HCEC 1CT (cell line): ENCODE results near the gene FYN.
"Not testable (repeated sequence)": the region's sequence is repeated elsewhere in the genome, so short reads cannot be mapped to it uniquely, and the experiment has no call there.

ENCODE experiments used
- DNase-seq: peaks from one replicate; pipeline ENCODE4 v3.0.0-alpha.2; 2017

The FYN gene

DNA sequence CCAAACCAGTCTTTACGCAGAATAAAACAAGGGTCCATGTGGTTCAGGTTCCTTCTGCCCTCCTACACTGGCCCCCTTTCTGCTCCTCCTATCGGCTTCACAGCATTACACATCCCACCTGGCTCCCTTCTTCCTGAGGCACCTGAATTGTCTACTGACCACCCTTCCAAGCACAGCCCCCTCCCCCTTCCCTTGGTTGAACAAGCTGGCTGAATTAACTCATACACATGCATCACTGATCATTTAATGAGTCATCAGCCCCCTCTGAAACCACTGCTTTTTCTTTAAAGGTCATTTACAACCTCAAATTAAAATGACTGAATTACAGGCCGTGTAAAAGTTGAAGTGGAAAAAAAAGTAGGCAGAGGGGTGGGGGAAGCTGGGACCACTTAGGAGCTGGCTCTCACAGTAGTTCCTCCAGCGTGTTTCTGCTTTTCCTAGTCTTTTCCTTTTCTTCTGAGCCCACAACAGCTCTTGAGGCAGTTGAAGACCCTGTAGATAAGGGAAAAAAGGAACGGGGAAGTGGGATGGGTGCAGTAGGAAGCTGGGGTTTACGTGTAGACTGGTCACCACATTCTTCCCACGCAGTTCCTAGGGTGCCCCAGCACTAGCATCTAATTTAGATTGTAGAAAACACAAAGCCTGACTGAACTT, 67.6 kb downstream of the FYN start:
- peak; percentile 60 for DNase-seq

DNA sequence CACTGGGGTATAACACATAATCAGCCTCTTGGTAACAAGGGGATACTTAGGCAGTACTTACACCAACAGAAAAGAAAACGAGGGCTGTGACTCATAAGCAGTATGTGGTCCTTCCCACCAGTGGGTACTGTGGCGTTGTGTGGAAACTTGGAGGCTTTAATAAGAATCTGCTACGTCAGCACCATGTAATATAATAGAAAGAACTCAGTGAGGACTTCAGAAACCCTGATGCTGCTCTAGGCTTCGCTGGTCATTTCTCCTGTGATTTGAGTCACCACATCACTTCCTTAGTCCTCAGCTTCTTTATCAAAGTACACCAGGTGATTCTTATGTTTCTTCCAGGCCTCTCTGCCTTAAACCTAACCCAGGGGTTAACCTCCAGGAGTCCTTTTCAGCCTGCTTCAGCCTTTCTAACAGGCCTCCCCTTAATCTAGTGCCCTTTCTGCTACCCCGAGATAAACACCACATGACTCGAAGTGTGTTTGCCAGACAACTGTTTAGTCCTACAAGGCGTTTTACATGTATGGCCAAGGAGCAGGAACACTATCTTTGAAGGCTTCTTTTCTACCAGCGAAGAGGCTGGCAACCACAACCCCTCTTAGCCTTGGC, 68.5 kb downstream of the FYN start:
- peak; percentile 71 for DNase-seq

DNA sequence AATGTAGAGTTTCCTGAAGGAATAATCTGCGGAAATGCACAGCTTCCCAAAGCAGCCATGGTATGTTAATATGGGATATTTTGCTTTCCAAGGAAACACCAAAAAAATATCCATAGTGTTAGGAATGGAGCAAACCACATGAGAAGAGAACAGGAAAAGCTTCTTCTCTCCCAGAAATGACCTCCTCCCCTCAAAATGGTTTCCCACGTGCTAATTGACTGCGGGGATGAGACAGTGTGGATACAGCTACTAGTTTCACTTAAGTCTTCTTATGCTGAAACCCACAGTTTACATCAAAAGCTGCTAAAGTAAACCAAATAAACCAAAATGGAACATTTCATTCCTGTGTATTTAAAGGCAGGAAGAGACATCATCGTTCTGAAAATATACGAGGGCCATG, 69.4 kb downstream of the FYN start:
- peak; percentile 30 for DNase-seq

DNA sequence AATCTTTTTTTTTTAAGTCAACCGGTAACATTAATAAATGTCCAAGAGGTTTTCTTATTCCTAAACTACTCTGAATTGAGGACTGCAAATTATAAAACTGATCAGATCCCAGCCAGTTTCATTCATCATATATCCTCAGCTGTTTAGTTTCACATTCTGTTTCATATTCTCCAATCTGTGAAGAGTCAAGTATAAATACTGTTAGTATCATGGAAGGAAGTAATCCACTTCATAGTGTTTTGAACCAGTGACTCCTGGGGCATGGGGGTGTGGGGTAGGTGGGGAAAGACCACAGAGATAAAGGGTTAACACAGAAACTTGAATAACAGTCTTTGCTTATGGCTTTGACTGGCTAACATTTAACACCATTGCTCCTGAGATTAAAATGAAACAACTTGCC, 69.9 kb downstream of the FYN start:
- no peak for DNase-seq

DNA sequence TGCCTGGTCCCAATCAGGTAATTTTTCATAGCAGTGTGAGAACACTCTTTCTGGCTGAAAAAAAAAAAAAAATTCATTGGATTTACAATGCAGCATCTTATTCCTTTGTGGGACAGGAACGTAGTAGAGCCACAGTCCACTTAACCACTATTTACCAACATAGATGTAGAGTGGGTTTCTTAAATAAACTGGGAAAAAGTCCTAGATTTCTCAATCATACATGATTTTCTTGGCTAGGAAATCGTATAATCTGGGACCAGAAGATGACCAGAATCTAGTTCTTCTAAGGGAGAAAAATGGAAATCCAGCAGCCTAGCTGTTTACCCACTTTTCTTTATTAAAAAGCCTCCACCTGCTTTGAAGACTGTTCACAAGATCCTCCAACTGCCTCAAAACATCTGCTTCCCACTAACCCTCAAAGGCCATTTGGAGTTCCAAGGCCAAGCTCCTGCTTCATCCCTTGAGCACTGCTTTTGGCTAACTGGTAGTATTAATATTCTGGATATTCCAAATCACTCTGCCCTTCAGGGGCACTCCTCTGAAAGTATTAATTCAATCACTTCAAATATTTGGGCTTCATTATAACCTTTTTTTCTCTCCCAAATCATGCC, 70.4 kb downstream of the FYN start:
- DNase-seq: no peak

DNA sequence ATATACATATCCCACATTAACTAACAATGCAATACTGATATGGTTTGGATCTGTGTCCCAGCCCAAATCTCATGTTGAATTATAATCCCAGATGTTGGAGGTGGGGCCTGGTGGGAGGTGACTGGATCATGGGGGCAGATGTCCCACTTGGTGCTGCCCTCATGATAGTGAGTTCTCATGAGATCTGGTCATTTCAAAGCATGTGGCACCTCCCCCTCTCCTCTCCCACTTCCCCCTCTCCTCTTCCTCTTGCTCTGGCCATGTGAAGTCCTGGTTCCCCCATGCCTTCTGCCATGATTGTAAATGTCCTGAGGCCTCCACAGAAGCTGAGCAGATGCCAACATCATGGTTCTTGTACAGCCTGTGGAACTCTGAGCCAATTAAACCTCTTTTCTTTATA, 71.2 kb downstream of the FYN start:
- no peak for DNase-seq

DNA sequence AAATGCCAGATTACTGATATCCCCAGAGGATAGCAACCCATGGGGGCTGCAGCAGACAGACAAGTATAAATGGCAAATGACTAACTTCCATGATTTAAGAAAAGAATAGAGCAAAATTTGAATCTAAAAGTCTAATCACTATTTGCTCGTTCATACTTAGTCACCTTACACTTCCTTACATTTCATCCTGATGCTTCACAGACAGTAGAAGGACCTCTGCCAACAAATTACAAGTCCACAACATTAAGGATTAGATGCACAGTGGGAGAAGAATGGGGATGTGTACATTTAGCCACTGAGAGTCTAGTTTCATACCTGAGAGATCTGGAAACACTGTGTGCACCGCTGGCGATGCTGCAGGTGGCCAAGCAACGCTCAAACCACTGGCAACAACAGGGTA, 72.4 kb downstream of the FYN start:
- DNase-seq: peak; percentile 53

DNA sequence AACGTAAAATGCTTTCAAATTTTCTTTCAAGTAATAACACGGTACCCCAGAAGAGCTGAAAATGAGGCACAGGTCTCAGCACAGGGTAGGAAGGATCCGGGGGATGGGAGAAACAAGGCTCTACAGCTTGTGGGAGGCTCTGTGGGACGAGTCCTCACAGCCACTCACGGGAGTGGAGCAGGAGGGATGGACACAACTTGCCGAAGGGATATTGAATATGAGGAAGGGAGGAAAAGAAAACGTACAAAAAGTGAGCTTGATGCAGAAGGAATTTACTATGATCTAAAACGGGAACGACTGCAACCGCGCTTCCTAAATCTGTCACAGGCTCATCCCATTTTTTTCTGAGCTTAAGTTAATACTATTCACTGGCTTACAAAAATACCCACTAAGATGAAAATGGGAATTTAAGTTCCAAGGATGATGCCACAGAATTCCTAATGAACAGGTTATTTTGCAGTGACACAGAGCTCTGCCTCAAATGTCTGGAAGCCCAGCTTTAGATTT, 72.9 kb downstream of the FYN start:
- DNase-seq: no peak

DNA sequence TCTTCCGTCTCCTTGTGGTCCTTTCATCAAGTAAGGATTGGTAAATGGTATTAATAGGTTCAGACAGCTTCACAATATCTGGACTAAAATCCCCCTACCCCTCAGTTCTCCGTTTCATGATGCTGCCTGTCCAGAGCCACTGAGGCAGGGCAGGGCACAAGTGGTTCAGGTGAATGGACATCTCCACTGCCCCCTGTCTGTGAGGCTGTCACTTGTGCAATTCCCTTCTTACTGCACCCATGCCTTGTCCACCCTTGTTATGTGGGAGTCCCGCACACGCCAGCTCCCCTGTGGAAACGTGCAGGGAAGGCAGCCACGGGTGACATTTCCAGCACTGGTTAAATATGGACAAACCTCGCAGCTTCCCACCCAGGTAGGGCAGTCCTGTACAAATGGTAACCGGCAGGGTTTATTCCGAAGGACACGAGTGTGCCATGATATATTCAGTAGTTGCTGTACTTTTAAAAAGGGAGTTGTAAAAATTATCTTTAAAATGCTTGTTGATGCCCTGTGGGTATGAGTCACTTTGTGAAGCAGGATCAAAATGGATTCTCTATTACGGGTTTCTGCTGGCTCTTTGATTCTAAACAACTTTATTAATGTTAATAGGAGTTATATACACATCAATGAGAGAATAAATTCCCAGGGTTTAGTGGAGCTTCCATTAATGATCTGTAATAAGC, 73.5 kb downstream of the FYN start:
- DNase-seq: no peak

DNA sequence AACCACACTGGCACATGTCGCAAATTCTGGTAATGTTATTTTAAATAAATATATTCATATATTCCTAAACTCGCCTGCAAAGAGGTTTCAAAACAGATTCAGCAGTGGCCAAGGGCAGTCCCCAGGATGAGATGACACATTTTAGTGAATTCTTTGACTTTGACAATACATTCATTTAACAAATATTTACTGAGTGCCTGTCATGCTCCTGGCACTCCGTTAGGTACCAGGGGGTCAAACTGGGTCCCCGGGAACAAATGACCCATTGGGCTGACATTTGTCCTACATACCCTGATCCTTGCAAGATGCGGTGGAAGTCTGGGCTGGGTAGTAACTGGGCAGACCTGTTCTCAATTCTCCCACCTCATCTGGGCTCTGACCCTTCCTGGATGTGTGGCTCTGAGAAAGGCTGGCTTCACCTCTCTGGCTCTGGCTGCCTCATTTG, 74.9 kb downstream of the FYN start:
- no peak for DNase-seq

DNA sequence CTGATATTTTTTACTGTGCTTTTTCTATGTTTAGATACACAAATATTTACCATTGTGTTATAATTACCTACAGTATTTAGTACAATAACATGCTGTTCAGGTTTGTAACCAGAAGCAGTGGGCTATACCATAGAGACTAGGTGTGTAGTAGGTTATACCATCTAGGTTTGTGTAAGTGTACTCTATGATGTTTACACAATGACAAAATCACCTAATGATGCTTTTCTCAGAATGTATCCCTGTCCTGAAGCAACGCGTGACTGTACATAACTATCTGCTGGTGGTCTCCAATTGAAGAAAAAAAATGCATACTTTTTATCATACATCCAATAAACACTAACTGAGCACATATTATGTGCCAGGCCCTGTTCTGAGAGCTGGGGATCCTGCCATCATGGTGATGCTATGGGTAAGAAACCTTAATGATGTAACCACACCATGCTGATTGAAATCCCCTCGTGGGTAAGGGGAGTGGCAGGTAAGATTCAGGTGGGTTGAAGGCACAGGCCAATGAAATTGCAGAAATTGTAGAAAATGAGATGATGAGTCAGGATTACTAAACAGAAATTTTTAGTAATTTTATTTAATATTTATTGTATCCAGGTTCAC, 76.8 kb downstream of the FYN start:
- no peak for DNase-seq

DNA sequence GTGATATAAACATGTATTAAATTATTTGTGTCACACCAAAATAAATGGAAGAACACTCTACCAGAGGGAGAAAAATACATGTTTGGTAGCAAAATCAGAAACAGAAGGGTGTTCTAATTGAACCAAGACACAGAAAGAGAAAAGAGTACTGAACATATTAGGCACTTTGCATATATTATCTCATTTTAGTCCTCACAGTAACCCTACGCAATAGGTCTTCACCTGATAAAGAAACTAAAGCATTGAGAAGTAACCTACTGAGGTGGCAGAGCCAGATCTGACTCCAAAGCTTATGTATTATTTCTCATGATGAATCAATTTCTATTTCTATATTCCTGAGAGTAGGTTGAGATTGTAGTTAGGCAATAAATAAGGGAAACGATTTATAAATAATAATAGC, 77.7 kb downstream of the FYN start:
- no peak for DNase-seq

DNA sequence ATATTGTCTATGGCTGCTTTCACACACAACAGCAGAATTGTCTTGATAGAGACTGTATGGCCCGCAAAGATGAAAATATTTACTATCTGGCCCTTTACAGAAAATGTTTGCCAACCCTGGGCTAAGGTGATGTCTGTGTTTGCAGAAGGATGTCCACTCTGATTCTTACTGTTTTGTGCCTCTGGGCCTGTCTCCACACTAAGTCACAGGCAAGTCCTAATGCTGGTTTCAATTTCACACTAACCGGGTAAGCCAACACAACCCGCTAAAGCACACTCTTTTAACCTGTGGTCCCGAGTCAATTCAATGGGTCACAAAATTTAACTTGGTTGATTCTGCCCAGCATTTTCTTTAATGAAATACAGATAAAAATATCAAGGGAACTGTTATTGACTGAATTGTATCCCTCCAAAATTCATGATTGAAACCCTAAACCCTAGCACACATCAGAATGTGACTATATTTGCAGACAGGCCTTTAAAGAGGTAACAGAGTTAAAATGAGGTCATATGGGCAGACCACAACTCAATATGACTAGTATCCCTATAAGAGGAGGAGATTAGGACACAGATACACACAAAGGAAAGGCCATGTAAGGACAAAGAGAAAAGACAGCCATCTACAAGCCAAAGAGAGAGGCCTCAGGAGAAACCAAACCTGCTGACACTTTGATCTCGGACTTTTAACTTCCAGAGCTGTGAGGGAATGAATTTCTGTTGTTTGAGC, 78.4 kb downstream of the FYN start:
- no peak for DNase-seq

DNA sequence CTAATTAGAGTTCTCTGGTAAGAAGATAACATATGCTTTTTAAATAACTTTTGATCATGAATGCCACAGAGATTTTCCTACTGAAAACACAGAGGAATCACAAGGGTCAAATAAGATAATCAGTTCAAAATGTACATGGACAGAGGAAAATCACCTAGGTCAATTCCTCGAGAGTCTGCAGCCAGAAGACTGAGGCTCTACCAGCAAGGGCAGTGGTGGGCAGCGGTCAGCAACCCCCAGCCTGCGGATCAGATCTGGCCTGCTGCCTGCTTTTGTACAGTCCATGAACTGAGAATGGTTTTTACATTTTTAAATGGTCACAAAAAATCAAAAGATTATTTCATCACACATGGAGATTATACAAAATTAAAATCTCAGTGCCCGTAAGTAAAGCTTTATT, 79.0 kb downstream of the FYN start:
- DNase-seq: no peak

DNA sequence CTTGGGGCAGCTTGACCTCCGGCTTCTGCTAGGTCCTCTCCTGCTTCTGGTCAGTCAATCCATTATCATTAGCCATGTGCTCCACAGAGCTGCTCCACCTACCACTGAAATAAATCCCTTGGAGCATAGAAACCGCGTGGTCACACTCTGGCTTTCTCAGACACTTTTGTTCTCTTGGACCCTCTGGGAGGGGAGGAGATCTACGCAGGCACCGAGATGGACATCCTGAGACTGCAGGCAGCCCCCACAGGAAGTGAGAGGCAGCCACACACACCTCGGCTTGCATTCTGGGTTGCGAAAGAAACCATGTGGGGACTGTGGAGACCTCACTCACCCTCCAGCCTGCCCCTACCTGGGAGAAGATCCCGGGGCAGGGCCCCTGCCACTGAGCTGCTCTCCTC, 79.5 kb downstream of the FYN start:
- no peak for DNase-seq

DNA sequence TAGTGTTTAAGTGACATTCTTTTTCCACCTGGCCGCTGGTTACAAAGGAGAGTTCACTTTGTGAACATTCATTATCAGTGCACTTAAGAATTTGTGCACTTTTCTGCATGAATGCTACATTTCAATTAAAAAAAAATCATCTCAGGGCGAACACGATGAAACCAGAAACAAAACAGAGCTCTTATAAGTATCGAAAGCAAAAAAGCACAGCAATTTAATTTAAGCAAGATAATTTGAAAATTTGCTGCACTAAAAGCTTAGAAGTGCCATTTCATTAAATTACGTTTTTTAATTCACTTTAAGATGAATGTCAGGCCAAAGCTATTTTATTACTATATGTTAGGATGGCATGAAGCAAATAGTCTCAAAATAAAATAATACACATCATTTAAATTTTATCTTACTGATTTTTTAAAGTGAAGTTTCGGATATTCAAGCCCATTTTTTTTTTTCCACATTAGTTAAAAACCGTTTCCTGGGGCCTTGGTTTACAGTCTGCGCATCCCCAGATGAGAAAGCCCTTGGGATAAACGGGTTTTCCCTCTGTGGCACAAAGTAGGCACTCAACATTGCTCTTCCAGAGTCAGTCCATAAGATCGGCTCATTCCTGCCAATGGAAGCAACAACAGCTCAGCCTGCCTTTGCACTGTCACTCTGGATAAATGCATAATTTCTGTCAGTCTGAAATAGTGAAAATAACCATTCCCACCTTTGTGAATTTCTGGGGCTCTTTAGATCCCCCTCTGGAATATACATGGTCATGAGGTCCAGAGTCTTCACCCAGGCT, 80.1 kb downstream of the FYN start:
- no peak for DNase-seq

DNA sequence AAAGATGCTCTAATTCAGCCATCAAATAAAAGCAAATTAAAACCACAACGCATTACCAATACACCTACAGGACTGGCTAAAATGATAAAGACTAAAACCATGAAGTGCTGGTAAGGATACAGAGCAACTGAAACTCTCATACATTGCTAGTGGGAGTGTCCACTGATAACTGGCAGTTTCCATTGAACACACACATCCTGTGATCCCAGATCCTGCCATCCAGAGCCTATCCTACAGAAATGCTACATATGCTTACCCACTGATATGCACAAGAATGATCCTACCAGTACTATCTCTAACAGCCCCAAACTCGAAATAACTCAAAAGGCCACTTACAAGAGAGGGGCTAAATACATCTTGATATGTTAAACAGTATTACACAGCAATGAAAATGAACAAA, 81.0 kb downstream of the FYN start:
- DNase-seq: no peak

DNA sequence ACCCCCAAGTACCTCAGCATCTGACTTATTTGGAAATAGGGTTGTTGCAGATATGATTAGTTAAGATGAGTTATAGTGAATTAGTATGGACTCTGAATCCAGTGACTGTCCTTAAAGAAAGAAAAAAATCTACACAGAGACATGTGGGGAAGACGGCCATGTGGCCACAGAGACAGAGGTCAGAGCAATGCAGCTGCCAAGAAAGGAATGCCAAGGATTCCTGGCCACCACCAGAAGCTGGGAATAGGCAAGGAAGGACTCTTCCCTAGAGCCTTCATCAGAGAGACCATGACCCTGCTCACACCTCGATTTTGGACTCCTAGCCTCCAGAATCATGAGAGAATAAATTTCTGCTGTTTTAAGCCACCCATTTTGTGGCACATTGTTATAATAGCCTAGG, 81.8 kb downstream of the FYN start:
- peak; percentile 45 for DNase-seq

DNA sequence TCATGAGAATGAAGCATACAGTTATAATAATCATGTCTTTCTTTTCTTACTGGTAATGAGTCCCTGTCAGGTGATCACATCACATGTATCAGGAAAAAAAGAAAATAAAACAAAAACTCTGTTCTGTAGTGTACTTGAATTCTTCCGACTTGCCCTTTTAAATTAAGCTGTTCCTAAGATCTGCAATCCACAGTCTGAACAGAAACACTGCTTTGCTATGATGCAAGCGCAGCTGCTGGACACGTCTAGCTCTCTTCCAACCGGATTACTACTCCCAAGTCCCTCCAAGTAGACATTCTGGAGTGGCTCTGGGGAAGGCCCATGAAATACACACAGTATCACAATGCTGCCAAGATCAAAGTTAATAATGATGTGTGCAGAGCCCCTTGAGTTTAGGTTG, 83.7 kb downstream of the FYN start:
- DNase-seq: no peak

DNA sequence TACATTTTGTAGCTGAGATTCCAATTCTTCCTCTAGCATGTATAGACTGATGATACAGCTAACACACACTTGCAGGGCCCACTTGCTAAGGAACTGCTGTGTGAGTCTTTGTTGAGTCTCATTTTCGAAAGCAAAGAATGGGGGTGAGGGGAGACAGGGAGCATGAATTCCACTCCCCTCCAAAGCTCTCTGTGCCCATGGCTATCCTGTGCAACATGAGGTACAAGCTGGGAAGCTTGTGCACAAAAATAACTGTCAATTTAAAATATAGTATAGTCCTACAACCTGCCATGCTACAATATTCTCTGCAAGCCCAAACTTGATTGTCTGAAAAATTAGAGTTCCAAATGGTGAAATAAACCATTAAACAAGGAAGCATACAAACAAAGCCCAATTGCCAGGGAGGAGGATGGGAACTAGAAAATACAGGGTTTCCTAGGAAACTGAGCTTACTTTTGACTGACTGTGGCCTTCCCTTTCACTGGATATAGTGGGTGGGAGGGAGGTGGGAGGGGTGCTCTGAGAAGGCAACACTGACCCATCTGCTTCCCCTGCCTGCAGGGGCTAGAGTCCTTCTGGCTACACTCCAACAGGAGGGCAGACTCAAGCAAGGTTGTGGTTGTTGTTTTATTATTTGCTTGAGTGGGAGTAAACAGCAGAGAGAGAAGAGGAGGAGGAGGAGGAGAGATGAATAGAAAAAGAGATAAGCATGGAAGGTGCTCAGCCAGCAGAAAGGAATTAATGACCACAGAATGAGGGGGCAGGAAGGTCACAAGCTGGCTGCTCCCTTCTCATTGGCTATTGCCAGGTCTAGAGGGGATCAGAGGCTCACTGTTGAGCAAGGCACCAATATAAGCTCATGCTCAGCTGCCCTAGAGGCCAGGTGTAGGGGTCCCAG, 84.6 kb downstream of the FYN start:
- DNase-seq: no peak

DNA sequence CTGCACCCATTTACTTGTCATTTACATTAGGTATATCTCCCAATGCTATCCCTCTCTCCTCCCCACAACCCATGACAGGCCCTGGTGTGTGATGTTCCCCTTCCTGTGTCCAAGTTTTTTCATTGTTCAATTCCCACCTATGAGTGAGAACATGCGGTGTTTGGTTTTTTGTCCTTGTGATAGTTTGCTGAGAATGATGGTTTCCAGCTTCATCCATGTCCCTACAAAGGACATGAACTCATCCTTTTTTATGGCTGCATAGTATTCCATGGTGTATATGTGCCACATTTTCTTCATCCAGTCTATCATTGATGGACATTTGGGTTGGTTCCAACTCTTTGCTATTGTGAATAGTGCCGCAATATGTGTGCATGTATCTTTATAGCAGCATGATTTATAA, 87.1 kb downstream of the FYN start:
- not testable (repeated sequence) for DNase-seq
